Hematopoietic multipotent progenitor cell treated with erythropoietin and hydrocortisone succinate and interleukin-3 and kit ligand, for 6 days (in vitro differentiated cells): Measurements from ENCODE around the gene PSMD13.
"Not testable (repeated sequence)": the region's sequence is repeated elsewhere in the genome, so short reads cannot be mapped to it uniquely, and the experiment has no call there.

ENCODE experiments used
- DNase-seq: peaks from one replicate; pipeline ENCODE4 v3.0.0-alpha.2; 2015

The PSMD13 gene

DNA sequence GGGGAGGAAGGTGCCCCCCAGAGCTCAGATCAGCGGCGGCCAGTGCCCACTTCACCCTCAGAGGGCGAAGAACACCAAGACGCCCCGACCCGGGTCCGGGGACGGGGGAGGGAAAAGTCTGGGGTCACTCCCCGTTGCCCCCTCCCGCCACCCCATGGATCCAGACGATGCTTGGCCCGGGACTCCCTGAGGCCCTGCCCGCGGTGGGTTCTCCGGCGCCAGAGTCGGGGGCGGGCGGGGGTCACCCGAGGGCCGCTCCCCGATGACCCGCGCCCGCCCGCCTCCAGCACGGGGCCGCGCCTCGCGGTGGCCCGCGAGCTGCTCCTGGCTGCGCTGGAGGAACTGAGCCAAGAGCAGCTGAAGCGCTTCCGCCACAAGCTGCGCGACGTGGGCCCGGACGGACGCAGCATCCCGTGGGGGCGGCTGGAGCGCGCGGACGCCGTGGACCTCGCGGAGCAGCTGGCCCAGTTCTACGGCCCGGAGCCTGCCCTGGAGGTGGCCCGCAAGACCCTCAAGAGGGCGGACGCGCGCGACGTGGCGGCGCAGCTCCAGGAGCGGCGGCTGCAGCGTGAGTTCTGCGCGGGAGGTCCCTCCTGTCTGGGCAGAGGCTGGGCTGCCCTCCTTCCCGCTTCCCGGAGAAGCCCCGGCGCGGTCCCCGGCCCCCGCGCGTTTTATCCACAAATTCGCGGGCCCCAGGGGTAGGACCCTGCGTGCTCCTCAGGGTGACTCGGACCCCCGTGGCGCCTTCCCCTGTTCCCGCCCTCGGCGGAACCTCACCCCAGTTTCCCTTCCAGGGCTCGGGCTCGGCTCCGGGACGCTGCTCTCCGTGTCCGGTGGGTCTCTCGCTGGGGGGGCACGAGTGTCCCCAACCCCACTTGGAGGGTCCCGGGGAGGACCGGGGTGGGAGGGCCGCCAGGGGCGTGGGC is 42.5 kb downstream of the PSMD13 start:
- DNase-seq: no peak

DNA sequence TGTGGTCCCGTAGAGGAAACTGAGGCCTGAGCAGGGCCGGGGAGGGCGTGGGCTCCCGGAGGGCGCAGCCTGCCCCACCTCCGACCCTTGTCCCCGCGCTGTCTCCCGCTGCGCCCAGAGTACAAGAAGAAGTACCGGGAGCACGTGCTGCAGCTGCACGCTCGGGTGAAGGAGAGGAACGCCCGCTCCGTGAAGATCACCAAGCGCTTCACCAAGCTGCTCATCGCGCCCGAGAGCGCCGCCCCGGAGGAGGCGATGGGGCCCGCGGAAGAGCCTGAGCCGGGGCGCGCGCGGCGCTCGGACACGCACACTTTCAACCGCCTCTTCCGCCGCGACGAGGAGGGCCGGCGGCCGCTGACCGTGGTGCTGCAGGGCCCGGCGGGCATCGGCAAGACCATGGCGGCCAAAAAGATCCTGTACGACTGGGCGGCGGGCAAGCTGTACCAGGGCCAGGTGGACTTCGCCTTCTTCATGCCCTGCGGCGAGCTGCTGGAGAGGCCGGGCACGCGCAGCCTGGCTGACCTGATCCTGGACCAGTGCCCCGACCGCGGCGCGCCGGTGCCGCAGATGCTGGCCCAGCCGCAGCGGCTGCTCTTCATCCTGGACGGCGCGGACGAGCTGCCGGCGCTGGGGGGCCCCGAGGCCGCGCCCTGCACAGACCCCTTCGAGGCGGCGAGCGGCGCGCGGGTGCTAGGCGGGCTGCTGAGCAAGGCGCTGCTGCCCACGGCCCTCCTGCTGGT is 43.4 kb downstream of the PSMD13 start:
- DNase-seq: peak; percentile 67

DNA sequence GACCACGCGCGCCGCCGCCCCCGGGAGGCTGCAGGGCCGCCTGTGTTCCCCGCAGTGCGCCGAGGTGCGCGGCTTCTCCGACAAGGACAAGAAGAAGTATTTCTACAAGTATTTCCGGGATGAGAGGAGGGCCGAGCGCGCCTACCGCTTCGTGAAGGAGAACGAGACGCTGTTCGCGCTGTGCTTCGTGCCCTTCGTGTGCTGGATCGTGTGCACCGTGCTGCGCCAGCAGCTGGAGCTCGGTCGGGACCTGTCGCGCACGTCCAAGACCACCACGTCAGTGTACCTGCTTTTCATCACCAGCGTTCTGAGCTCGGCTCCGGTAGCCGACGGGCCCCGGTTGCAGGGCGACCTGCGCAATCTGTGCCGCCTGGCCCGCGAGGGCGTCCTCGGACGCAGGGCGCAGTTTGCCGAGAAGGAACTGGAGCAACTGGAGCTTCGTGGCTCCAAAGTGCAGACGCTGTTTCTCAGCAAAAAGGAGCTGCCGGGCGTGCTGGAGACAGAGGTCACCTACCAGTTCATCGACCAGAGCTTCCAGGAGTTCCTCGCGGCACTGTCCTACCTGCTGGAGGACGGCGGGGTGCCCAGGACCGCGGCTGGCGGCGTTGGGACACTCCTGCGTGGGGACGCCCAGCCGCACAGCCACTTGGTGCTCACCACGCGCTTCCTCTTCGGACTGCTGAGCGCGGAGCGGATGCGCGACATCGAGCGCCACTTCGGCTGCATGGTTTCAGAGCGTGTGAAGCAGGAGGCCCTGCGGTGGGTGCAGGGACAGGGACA is 44.1 kb downstream of the PSMD13 start:
- no peak for DNase-seq

DNA sequence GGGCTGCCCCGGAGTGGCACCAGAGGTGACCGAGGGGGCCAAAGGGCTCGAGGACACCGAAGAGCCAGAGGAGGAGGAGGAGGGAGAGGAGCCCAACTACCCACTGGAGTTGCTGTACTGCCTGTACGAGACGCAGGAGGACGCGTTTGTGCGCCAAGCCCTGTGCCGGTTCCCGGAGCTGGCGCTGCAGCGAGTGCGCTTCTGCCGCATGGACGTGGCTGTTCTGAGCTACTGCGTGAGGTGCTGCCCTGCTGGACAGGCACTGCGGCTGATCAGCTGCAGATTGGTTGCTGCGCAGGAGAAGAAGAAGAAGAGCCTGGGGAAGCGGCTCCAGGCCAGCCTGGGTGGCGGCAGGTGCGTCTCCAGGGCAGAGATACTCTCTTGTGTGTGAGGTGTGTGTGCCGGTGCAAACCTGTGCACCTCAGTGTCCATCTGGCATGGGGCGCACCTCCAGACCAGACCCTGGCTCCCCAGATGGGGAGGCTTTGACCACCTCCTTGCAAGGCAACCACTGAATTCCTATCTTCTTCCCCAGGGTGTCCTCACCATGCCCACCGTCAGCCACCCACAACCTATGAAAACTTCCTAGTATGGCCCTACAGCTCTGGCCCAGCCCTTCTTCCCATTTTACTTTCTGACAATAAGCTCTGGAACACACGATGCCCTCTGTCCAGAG is 44.8 kb downstream of the PSMD13 start:
- no peak for DNase-seq

DNA sequence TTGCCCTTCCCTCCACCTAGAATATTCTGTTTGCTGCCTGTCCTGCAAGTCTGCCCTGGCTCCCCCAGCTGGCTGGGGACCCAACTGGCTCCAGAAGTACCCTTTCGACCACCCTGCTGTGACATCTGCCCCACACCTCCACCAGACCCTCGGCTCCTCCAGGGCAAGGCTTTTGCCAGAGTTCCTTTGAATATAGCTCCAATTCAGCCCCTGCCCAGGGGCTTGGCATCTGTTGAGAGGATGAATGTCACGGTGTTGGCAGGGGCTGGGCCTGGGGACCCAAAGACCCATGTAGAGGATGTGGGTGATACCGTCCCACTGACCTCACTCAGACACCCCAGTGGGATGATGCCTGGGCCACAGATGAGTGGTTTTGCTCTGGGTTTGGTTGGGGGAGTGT is 45.4 kb downstream of the PSMD13 start:
- DNase-seq: no peak

DNA sequence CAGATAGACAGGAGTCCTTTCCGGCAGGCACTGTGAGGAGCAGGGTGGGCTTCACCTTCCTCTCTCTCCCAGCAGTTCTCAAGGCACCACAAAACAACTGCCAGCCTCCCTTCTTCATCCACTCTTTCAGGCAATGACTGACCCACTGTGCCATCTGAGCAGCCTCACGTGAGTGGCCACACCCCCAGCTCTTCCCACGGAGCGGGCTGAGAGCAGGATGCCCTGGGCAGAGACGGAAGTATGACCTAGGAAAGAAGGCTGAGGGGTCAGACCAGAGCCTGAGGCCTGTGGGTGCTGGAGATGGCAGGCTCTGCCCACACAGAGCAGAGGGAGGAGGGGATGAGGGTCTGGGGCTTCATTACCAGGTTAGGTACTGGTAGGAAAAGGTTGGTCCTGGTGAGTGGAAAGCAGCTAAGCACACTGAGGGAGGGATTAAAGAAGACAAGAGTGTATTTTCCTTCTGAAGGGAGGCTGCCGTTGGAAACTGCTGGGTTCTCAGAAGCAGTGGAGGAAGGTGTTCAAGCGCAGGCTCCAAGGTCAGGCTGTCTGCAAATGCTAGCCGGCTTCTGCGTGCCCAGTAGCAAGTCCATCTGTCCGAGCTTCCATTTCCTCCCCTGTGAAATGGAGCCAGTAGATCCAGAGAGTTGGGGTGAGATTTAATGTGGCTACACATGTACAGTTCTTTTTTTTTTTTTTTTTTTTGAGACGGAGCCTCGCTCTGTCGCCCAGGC is 46.0 kb downstream of the PSMD13 start:
- DNase-seq: no peak

DNA sequence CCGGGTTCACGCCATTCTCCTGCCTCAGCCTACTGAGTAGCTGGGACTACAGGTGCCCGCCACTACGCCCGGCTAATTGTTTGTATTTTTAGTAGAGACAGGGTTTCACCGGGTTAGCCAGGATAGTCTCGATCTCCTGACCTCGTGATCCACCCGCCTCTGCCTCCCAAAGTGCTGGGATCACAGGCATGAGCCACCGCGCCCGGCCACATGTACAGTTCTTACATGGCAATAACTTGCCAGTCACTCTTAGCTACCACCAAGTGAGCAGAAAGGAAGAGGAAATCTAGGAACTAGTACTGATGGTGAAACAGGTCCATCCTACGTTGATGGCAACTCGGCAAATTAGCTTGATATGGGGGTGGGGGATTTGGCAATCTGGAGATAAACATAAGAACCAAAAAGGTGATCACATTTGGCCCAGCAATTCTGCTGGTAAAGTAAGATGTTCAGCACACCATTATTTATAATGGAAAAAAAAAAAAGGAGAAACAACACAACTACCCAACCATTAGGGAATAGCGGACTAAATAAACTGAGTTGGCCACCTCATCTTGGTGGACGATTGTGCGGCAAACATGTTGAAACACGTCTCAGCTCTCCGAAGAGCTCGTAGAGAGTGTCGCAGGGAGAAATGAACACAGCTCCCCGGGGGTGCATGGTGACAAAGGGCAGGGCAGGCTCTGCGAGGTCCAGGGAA is 46.8 kb downstream of the PSMD13 start:
- DNase-seq: no peak

DNA sequence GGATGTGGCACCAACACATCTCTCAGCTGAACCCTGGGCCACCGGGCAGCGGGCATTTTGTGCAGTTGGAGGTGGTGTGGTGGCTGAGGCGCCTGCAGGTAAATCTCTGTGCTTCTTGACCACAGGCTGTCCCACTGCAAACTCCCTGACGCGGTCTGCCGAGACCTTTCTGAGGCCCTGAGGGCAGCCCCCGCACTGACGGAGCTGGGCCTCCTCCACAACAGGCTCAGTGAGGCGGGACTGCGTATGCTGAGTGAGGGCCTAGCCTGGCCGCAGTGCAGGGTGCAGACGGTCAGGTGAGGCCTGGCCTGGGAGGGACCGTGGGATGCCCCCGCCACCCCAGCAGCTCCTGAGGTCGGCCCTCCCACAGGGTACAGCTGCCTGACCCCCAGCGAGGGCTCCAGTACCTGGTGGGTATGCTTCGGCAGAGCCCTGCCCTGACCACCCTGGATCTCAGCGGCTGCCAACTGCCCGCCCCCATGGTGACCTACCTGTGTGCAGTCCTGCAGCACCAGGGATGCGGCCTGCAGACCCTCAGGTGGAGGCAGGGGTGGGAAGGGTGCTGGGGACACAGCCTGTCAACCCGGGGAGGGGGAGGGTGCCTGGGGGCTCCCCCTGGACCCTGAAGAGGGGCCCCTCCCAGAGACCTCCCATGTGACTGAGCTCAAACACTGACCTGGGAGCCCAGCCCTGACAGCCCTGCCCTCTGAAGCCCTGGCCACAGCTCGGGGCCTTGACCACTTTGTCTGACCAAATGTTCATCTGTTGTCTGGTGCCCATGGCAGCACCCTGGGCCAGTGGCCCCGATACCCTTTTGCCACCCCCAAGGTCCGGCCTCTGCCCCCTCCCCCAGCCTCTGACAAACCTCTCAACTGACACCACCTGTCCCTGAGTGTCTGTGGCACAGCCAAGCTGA is 47.6 kb downstream of the PSMD13 start:
- no peak for DNase-seq

DNA sequence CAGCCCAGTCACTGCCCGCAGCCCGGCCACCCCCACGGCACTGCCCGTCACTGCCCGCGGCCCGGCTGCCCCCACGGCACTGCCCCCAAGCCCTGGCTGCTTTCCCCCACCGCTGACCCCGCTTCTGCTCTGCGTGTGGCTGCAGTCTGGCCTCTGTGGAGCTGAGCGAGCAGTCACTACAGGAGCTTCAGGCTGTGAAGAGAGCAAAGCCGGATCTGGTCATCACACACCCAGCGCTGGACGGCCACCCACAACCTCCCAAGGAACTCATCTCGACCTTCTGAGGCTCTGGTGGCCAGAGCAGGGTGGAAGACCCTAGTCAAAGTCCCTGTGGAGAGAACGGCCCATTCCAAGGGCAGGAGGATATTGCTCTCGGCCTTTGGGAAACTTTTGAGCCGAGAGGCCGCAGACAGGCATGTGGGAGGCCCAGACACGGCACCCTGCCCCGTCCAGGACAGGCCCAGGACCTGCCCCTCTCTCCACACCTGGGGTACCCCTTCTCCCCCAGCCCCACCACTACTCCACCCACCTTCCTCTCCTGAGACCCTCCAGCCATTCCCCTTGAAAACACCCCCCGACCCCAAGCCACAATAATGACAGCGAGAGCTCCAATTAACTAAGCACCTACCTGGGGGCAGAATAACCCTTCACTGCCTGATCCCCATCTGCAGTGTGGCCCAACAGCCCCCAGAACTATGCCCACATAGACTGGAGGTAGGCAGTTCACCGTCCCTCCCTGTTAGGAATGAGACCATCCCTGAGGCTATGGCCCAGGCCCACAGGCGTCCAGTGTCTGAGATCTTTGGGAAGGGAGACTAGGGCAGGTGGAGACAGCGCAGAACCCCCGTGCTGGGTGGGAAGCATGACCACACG is 48.5 kb downstream of the PSMD13 start:
- DNase-seq: no peak

DNA sequence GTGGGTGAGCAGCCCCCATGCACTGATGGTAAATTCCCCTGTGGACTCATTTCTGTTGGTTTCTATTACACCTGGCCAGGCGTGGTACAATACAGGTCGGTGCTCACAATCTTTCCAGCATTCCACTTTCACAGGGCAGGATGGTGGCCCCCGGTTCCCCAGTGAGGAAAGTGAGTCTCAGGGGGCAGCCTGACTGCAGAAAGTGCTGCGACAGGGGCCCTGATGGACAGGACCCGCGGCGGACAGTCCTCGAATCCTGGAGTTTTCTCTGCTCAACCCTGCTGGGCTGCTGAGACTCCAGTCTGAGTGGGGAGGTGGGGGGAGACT is 49.1 kb downstream of the PSMD13 start:
- no peak for DNase-seq

DNA sequence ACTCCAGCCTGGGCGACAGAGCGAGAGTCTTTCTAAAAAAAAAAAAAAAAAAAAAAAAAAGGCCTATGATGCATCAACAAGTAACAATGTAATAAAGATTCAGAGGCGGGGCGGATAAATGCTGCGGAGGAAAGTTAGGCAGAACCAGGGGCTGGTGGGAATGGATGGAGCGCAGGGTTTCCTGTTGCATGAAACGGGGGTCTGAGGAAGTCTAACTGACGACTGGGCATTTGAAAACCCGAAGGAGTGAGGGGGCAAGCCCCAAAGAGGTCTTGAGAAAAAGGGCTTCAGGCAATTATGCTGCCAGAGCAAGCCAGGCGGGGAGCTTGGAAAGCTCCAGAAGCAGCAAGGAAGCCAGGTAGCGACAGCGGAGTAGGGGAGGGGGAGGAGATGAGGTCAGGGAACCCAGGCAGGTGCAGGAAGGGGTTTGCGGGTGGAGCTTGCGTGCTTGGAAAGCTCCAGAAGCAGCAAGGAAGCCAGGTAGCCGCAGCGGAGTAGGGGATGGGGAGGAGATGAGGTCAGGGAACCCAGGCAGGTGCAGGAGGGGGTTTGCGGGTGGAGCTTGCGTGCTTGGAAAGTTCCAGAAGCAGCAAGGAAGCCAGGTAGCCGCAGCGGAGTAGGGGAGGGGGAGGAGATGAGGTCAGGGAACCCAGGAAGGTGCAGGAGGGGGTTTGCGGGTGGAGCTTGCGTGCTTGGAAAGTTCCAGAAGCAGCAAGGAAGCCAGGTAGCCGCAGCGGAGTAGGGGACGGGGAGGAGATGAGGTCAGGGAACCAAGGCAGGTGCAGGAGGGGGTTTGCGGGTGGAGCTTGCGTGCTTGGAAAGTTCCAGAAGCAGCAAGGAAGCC is 50.4 kb downstream of the PSMD13 start:
- not testable (repeated sequence) for DNase-seq

DNA sequence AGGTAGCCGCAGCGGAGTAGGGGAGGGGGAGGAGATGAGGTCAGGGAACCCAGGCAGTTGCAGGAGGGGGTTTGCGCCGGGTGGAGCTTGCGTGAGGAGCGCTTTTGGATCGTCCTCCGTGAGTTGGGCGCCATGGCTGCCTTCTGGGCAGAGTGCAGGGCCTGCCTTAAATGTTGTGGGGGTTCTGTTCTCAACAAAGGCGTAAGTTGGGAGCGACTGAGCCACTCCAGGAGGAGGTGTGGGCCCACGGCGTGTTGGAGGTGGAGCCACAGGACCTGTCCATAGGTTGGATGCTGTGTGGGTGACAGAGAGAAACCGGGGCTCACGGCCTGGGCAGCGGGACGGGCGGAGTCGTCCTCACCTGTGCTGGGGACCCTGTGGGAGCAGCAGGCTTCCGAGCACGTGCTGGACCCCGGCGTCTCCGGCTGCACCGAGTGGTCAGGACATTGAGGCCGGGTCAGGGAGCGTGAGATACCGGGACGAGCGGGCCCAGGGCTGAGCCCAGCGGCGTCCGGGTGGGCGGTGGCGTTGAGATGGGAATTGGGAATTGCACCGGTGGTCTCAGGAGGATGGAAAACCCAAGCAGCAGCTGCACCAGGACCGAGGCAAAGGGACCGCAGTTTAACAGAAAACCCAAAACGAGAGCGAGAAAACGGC is 51.2 kb downstream of the PSMD13 start:
- no peak for DNase-seq

DNA sequence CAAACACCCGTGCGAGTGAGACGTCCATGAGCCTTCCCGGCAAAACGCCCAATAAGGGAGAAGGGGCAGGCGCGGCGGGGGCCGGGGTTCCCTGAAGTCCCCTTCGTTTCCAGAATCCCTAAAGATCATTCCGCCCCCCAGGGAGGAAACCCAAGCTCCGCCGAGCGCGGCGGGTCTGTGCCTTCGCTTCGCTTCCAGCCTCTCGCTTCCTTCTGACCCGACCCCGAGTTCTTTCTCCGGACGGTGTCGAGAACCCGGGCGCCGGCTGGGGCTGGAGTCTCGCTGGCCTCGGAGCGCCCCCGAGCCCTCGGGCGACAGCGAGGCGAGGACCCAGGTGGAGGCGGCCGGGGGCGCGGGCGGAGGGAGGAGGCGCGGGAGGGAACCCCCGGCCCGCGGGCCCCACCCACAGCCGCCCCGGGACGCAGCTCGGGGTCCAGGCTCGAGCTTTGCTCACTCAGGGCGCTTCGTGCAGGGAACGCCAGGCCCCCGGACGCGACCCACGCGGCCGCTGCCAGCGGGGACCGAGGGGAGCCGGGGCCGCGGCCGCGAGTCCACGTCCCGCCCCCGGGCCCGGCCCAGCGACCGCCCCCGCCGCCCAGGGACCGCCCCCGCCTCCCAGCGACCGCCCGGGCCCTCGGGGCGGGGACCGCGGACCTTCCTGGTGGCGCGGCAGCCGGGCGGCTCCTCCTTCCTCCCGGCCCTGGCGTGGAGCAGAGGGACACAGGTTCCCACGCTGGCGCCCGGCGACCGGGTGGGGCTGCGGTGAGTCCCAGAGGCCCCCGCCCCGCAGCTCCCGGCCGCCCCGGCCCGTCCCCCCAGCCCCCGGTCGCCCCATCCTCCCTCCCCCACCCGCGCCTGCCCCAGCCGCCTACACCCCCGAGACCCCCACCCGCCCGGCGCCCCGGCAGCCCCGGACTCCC is 52.0 kb downstream of the PSMD13 start, which contains the start of gene PGGHG:
Gene PGGHG, plus strand, starts transcription at position 649 of the 920 bp plus-strand sequence. CDS start 691 bp downstream, outside the sequence.
- peak; percentile 67 for DNase-seq

DNA sequence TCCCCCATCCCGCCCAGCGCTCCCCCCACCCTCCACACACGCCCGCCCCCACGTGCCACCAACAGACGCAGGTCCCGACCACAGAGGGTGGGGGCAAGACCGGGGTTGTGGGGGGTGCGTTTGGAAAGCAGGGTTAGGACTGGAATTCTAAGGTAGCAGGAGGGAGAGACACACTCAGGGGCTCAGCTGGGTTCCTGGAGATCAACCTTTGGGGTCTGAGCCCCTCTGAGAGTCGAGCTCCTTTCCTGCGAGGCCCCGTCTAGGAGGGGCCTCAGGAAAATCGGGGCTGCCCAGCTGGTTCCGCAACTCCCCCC is 52.6 kb downstream of the PSMD13 start:
- no peak for DNase-seq

DNA sequence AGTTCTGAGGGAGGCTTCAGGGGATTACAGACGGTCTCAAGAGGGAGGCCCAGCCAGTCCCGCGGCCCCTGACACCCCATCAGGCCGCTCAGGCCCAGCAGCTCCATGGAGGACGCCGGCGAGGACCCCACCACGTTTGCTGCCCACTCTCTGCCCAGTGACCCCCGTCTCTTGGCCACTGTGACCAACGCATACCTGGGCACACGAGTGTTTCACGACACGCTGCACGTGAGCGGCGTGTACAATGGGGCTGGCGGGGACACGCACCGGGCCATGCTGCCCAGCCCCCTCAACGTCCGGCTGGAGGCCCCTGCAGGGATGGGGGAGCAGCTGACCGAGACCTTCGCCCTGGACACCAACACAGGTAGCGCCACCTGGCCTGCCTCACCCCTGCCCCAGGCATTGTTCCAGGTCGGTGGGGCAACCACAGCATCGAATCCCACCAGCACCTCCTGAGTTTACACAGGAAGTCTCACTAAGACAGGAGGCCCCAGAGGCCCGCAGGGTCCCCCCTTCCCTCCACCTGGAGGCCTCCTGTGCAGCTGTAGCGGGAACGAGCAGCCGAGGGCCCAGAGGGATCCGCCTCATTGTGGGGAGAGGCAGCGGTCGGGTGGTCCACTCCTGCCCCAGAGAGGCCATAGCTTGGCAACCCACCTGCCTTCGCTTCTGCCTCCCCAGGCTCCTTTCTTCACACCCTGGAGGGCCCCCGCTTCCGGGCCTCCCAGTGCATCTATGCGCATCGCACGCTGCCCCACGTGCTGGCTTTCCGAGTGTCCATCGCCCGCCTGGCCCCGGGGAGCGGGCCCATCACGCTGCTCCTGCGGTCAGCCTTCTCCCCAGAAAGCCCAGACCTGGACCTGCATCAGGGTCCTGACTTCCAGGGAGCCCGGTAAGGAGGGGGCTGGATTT is 53.2 kb downstream of the PSMD13 start:
- no peak for DNase-seq
